SK-N-SH treated with all-trans-retinoic acid at 6 μM for 48 hours (cell line): Measurements from ENCODE around the gene FTSJ1.

Source experiments
- ATAC-seq: fragments of 200-7000 bp; cut with Tn5 transposase; 3 replicates; pipeline ENCODE4 v1.9.1; 2020; ENCODE audit warnings: mild to moderate bottlenecking, moderate library complexity
- ARNTL ChIP-seq: fragments of 450-650 bp; formaldehyde crosslinking; IDR thresholded peaks from 2 replicates; pipeline ENCODE4 v1.5.0; 2020; ENCODE audit warnings: low read depth, mild to moderate bottlenecking, moderate library complexity, borderline replicate concordance
- BACH2 ChIP-seq: fragments of 250-450 bp; sonication (Bioruptor Pico); IDR thresholded peaks from 2 replicates; pipeline ENCODE4 v1.9.0; 2021; ENCODE audit warnings: mild to moderate bottlenecking, borderline replicate concordance
- CREB5 ChIP-seq: fragments of 250-450 bp; sonication (Bioruptor Pico); IDR thresholded peaks from 2 replicates; pipeline ENCODE4 v1.5.1; 2020; ENCODE audit warnings: low read depth, mild to moderate bottlenecking, moderate library complexity
- CSDC2 ChIP-seq: fragments of 250-450 bp; sonication (Bioruptor Pico); IDR thresholded peaks from 2 replicates; pipeline ENCODE4 v1.5.0; 2020; ENCODE audit warnings: mild to moderate bottlenecking, moderate library complexity
- CSRNP3 ChIP-seq: fragments of 250-450 bp; sonication (Bioruptor Pico); IDR thresholded peaks from 2 replicates; pipeline ENCODE4 v1.5.1; 2021; ENCODE audit warnings: mild to moderate bottlenecking, moderate library complexity
- ESRRG ChIP-seq: fragments of 250-450 bp; sonication (Bioruptor Pico); IDR thresholded peaks from 2 replicates; pipeline ENCODE4 v1.6.1; 2021; ENCODE audit warnings: mild to moderate bottlenecking
- ISL1 ChIP-seq: fragments of 250-450 bp; sonication (Bioruptor Pico); IDR thresholded peaks from 2 replicates; pipeline ENCODE4 v2.1.2; 2022; ENCODE audit warnings: mild to moderate bottlenecking, moderate library complexity
- POU6F1 ChIP-seq: fragments of 250-450 bp; sonication (Bioruptor Pico); IDR thresholded peaks from 2 replicates; pipeline ENCODE4 v1.8.0; 2021; ENCODE audit warnings: low read depth, mild to moderate bottlenecking, moderate library complexity, borderline replicate concordance
- PPARA ChIP-seq: fragments of 250-450 bp; sonication (Bioruptor Pico); IDR thresholded peaks from 2 replicates; pipeline ENCODE4 v1.5.0; 2020; ENCODE audit warnings: mild to moderate bottlenecking, borderline replicate concordance
- RARB ChIP-seq: fragments of 250-450 bp; sonication (Bioruptor Pico); IDR thresholded peaks from 2 replicates; pipeline ENCODE4 v1.8.0; 2021; ENCODE audit warnings: mild to moderate bottlenecking, moderate library complexity
- SNAI2 ChIP-seq: fragments of 250-450 bp; sonication (Bioruptor Pico); IDR thresholded peaks from 2 replicates; pipeline ENCODE4 v1.5.0; 2020; ENCODE audit warnings: mild to moderate bottlenecking, moderate library complexity
- TCF4 ChIP-seq: fragments of 250-450 bp; sonication (Bioruptor Pico); IDR thresholded peaks from 2 replicates; pipeline ENCODE4 v1.8.0; 2021; ENCODE audit warnings: mild to moderate bottlenecking, moderate library complexity, borderline replicate concordance
- TOX ChIP-seq: fragments of 250-450 bp; sonication (Bioruptor Pico); IDR thresholded peaks from 2 replicates; pipeline ENCODE4 v1.8.0; 2021; ENCODE audit warnings: mild to moderate bottlenecking, moderate library complexity, borderline replicate concordance
- TSHZ2 ChIP-seq: fragments of 250-450 bp; sonication (Bioruptor Pico); IDR thresholded peaks from 2 replicates; pipeline ENCODE4 v1.5.0; 2020; ENCODE audit warnings: mild to moderate bottlenecking, moderate library complexity
- ZC3H10 ChIP-seq: fragments of 250-450 bp; sonication (Bioruptor Pico); IDR thresholded peaks from 2 replicates; pipeline ENCODE4 v1.5.1; 2021; ENCODE audit warnings: mild to moderate bottlenecking, moderate library complexity
- ZFP3 ChIP-seq: fragments of 250-450 bp; sonication (Bioruptor Pico); IDR thresholded peaks from 2 replicates; pipeline ENCODE4 v1.5.0; 2020; ENCODE audit warnings: mild to moderate bottlenecking, moderate library complexity
- ZFP30 ChIP-seq: fragments of 450-650 bp; formaldehyde crosslinking; IDR thresholded peaks from 2 replicates; pipeline ENCODE4 v1.5.0; 2022; ENCODE audit warnings: mild to moderate bottlenecking, moderate library complexity
- ZNF565 ChIP-seq: fragments of 450-650 bp; formaldehyde crosslinking; conservative IDR thresholded peaks from 2 replicates; pipeline ENCODE4 v1.5.0; 2020; ENCODE audit warnings: low read depth, mild to moderate bottlenecking, moderate library complexity
- ZNF70 ChIP-seq: fragments of 450-650 bp; formaldehyde crosslinking; IDR thresholded peaks from 2 replicates; pipeline ENCODE4 v1.5.0; 2020; ENCODE audit warnings: mild to moderate bottlenecking, moderate library complexity
- ZNF8 ChIP-seq: fragments of 450-650 bp; formaldehyde crosslinking; IDR thresholded peaks from 2 replicates; pipeline ENCODE4 v1.5.0; 2020; ENCODE audit warnings: mild to moderate bottlenecking, moderate library complexity

The FTSJ1 gene

GRCh38 chrX:48468693-48469691, 7.0 kb upstream of the FTSJ1 start:
- TF ChIP-seq TCF4 (CRISPR knock-in tag) (no peak), ZNF8 (no peak), CREB5 (no peak), TSHZ2 (CRISPR knock-in tag) (no peak), ZNF565 (CRISPR knock-in tag) (no peak), ZFP3 (CRISPR knock-in tag) (no peak), ZNF70 (CRISPR knock-in tag) (no peak), ESRRG (CRISPR knock-in tag) (no peak), ZFP30 (CRISPR knock-in tag) (no peak), BACH2 (CRISPR knock-in tag) (no peak), ISL1 (CRISPR knock-in tag) (no peak), ZC3H10 (CRISPR knock-in tag) (no peak), RARB (no peak), PPARA (CRISPR knock-in tag) (no peak), POU6F1 (CRISPR knock-in tag) (no peak), ARNTL (CRISPR knock-in tag) (no peak)
- no peak for ATAC-seq

- TF ChIP-seq ZNF565 (CRISPR knock-in tag) = no peak
- TF ChIP-seq BACH2 (CRISPR knock-in tag) = no peak
- no peak for ATAC-seq
These were observed 5.7 kb upstream of the FTSJ1 start, which contains the start of gene SLC38A5 for GRCh38 chrX:48470110-48470832. Gene SLC38A5 (minus strand): TSS chrX:48470260. CDS start chrX:48467924, 2,336 bp downstream.

- ATAC-seq = no peak
- no peak for TF ChIP-seq TSHZ2 (CRISPR knock-in tag)
- TF ChIP-seq POU6F1 (CRISPR knock-in tag) = no peak
- no peak for TF ChIP-seq ZFP3 (CRISPR knock-in tag)
- no peak for TF ChIP-seq CSRNP3 (CRISPR knock-in tag)
- TF ChIP-seq CSDC2 (CRISPR knock-in tag) = no peak
- no peak for TF ChIP-seq ZC3H10 (CRISPR knock-in tag)
- TF ChIP-seq BACH2 (CRISPR knock-in tag) = no peak
- TF ChIP-seq CREB5 = no peak
- TF ChIP-seq ZNF8 = no peak
- TF ChIP-seq TOX (CRISPR knock-in tag) = no peak
- TF ChIP-seq SNAI2 (CRISPR knock-in tag) = no peak
- no peak for TF ChIP-seq ESRRG (CRISPR knock-in tag)
- no peak for TF ChIP-seq ZFP30 (CRISPR knock-in tag)
- TF ChIP-seq ZNF565 (CRISPR knock-in tag) = no peak
These were observed 5.2 kb upstream of the FTSJ1 start for GRCh38 chrX:48470833-48471118.
